Amniotic stem cell (primary cell): Measurements from ENCODE around the gene MAN1A1.

Source experiments
- DNase-seq: peaks from one replicate; lab custom pipeline; 2025; lab: John Stamatoyannopoulos, UW

MAN1A1 gene

DNA sequence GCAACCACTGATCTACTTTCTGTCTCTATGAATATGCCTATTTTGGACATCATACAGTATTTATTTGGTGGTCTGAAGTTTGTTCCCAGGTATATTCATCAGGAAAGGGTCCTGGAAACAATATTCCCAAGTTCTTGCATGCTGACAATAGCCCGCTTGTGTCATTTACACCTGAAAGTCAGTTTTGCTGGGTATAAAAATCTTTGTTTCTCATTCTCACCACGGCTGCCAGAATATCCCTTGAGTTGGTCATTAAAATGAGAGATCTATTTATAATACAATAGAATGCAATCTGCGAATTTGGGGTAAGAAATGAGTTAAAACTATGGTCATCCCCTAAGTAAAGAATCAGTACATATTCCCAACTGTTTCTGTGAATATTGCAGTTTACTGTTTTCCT lies 79.0 kb downstream of the MAN1A1 start:
- no peak for DNase-seq

DNA sequence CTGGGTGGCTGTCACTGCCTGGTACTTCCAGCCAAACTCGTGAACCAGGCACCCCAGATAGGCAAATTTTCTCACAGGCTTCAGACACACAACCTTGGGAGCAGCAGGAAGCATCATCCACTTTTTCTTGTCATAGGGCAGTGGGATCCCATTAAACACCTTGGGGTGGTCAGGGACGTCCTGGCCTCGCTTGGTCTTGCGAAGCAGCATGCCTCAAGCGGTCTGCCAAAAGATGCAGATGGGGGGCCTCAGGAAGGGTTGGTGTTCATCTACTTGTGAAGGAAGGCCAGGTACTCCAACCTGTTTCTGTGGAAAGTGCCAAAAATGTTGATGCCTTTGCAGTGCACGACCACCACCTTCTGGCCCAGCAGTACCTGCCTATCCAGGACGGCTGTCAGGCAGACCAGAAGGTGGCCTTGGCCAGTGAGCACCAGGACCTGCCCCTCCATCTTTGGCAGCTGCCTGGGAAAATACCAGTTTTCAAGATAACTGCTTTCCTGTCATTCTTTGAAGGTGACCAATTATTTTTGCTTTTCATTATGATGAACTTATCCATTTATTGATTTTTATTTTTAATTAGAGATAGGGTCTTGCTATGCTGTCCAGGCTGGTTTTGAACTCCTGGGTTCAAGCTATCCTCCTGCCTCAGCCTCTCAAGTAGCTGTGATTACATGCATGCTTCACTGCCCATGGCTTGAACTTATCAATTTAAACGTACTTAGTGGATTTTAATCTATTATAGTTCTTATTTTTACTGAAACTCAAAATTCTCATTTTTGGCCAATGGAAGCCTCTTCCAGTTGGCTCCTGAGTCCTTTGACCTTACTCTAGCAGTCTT lies 80.1 kb downstream of the MAN1A1 start:
- no peak for DNase-seq

- no peak for DNase-seq
Observed at GRCh38 chr6:119267126-119267905, 82.2 kb downstream of the MAN1A1 start.

DNA sequence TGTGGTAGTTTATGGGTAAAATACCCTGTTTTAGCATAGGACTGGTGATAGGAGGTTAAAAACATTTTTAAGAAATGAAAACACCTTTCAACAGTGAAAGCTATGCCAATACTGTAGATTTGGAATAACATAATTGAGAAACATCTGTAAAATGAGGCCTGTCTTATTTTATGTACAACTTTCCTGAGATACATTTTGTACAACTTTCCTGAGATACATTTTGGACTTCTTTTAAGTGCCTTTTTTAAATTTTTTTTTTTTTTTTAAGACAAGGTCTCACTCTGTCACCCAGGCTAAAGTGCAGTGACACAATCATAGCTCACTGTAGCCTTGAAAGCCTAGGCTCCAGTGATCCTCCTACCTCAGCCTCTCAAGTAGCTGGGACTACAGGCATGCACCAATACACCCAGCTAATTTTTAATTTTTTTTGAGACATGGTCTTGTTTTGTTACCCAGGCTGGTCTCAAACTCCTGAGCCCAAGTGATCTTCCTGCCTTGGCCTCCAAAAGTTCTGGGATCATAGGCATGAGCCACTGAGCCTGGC lies 84.6 kb downstream of the MAN1A1 start:
- DNase-seq: no peak

DNA sequence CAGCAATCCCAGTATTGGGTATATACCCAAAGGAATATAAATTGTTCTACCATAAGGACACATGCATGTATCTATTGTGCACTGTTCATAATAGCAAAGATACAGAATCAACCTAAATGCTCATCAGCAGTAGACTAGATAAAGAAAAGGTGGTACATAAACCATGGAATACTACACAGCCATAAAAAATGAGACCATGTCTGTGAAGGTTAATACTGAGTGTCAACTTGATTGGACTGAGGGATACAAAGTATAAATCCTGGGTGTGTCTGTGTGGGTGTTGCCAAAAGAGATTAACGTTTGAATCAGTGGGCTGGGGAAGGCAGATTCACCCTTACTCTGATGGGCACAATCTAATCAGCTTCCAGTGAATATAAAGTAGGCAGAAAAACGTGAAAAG lies 86.9 kb downstream of the MAN1A1 start:
- no peak for DNase-seq

DNA sequence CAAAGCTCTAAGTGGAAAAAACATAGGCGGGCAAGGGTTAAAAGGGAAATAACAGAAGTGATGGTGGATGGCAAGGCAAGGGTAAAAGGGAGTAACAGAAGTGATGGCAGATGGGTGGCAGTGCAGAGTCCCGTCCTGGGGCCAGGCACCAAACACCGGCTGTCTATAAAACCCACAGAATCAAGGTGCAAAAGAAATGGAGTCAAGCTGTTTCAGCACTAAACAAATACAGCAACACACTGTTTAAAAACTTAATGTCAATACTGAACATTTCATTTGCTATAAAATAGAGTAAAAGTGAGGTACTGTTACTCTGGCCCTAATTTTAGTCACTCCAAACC lies 87.6 kb downstream of the MAN1A1 start:
- no peak for DNase-seq

DNA sequence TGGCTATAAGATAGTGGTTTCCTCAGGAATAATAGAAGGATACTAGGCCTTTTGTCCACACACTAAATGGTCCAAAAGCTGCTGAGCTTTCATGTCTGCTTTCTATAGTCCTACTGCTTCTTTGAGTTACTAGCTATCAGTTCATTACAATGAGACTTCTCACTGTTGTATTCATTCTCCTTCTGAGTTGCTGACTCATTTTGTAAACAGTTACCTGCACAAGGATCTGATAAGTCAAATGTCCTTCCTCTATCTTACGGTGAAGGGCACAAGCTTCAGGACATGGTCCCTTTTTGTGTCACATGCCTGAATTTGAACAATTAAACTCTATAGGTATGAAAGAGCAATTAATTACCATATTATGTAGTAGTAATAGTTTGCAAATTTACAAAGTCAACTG lies 90.5 kb downstream of the MAN1A1 start:
- no peak for DNase-seq

GRCh38 chr6:119257726-119258125 lies 91.8 kb downstream of the MAN1A1 start:
- DNase-seq: no peak

- DNase-seq: no peak
Observed at GRCh38 chr6:119256978-119257462, 92.5 kb downstream of the MAN1A1 start.

DNA sequence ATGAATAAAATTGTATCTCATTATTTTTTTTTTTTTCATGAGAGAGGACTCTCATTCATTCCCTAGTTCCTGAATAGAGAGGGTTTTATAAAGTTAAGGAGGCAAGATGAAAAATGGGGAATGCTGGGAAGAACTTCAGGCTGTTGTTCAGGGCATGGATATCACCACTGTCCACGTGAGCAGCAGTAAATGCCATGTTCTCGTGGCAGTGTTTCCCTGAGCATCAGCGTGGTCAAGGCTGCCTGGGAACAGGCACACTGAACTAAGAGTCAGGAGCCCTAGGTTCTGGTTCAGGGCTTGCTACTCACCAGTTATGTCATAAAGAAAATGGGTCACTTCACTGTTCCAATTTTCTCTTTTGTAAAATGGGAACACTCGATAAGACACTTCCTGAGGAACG lies 93.2 kb downstream of the MAN1A1 start:
- DNase-seq: no peak

- no peak for DNase-seq
Observed at GRCh38 chr6:119255492-119255891, 94.1 kb downstream of the MAN1A1 start.

- no peak for DNase-seq
Observed at GRCh38 chr6:119250036-119250435, 99.5 kb downstream of the MAN1A1 start.

DNA sequence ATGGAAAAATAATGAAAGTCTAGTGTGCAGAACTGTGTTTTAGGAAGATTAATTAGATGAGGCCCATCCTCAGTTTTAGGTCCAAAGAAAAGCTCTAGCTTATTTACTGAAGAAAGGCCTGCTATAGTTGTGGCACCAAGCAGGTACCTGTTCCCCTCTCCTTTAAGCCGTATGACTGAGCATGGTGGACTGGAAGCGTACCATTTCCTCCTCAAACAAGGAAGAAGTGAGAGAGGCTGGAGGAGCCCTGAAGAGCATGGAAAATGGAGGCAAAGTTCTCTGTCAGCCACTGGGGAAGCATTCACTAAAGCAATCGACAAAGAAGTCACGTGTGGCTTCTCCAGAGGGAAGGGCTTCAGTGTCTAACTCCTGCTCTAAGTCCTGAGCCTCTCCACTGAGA lies 100.2 kb downstream of the MAN1A1 start:
- no peak for DNase-seq

DNA sequence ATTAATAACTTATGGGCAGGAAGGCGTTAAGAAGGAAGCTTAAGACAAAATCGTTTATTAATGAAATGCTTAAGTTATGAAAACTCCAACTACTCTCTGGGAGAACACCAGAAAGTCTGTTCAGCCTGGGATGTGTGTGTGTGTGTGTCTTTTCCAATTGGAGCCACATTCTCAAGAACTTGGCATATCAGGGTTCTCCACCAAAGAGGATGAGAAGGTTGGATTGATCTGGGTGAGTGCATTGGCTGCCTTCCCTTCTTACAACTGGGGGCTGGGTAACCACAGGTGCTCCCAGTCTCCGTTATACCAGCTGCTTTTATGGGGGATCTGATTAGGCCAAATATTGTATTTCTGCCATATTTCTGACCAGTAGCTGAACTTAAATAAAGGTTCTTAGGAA lies 102.1 kb downstream of the MAN1A1 start:
- no peak for DNase-seq

- no peak for DNase-seq
Observed at GRCh38 chr6:119243657-119244056, 105.9 kb downstream of the MAN1A1 start.

DNA sequence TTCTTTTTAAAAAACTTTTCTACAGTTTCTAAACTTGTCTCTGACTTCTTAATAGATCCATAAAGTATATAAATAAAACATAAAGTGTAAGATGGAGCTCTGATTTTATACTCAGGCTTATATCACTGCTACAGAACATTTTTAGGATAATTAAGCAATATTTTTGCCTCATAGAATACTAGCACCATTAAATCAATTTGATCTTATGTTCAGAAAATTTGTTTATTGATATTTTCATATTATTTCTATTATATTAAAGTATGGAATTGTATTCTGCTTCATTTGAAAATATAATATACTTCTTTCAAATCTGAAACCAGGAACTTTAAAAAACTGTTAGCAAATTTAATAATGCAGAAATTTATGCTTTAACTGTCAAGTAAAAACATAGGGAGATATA lies 106.5 kb downstream of the MAN1A1 start:
- DNase-seq: no peak

GRCh38 chr6:119241540-119242309 lies 107.8 kb downstream of the MAN1A1 start:
- no peak for DNase-seq

DNA sequence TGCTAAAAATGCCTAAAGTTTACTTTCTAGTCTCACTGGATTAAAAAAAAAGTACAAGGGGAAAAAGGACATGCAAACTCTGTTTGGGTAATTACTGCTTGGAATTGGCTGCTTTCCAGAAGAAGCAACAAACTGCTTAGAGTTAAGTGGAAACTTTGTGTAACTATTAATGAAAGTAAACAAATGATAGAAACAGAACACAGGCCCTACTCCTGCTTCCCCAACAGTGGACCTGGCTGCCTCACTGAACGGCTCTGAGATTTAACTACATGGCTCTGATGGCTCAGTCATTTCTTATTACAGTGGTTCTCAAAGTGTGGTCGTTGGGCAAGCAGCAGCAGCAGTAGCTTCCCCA lies 108.5 kb downstream of the MAN1A1 start:
- DNase-seq: peak; percentile 18

- no peak for DNase-seq
Observed at GRCh38 chr6:119240257-119241110, 109.1 kb downstream of the MAN1A1 start.

DNA sequence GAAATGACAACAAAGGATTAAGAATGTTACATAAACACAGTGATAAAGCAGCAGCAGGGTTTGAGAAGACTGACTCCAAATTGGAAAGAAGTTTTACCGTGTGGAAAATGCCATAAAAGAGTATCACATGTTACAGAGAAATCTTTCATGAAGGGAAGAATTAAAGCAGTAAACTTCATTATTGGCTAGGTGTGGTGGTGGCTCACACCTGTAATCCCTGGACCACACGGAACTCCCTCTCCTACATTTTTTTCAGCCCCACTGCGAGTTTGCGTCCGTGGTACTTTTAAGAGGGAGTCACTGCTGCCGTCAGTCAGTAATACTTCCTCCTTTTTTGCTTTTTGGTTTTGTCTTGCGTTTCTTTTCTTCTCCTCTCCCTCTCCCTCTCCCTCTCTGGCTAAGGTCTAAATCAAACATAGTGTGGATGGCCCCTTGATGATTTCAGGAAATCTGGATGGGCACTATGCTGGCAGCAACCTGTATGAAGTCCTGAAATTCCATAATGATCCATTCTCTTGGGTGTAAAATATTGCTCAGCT lies 112.3 kb downstream of the MAN1A1 start:
- DNase-seq: no peak

DNA sequence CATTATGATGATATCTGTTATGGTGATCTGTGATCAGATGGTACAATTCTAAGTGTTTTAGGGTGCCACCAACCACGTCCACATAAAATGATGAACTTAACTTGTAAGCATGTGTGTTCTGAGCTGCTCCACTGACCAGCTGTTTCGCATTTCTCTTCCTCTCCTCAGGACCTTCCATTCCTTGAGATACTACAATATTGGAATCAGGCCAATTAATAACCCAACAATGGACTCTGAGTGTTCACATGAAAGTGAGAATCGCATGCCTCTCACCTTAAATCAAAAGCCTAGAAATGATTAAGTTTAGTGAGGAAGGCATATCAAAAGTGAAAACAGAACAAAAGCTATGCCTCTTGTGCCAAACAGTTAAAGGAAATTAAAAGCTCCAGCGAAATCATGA lies 114.6 kb downstream of the MAN1A1 start:
- no peak for DNase-seq
